ENCODE measurements around the gene TBX4.

TBX4 gene

GRCh38 chr17:61455324-61456060 is 3.3 kb downstream of the TBX4 start:
- no peak for DNase-seq

- no peak for DNase-seq
These were observed 3.9 kb downstream of the TBX4 start for GRCh38 chr17:61456061-61456681.

- DNase-seq = no peak
These were observed 4.5 kb downstream of the TBX4 start for GRCh38 chr17:61456688-61457225.

- DNase-seq = no peak
These were observed 5.2 kb downstream of the TBX4 start for GRCh38 chr17:61457226-61457983.

- DNase-seq = no peak
These were observed 5.8 kb downstream of the TBX4 start for GRCh38 chr17:61458000-61458399.

GRCh38 chr17:61458421-61459141 is 6.4 kb downstream of the TBX4 start:
- no peak for DNase-seq

GRCh38 chr17:61459142-61459809 is 7.1 kb downstream of the TBX4 start:
- DNase-seq = no peak

- DNase-seq = no peak
These were observed 7.9 kb downstream of the TBX4 start for GRCh38 chr17:61459939-61460718.

GRCh38 chr17:61460796-61461585 is 8.8 kb downstream of the TBX4 start:
- no peak for DNase-seq

- DNase-seq = no peak
These were observed 9.4 kb downstream of the TBX4 start for GRCh38 chr17:61461586-61461966.

- no peak for DNase-seq
These were observed 9.9 kb downstream of the TBX4 start for GRCh38 chr17:61461967-61462718.

- no peak for DNase-seq
These were observed 10.6 kb downstream of the TBX4 start for GRCh38 chr17:61462719-61463315.

GRCh38 chr17:61463316-61464129 is 11.3 kb downstream of the TBX4 start:
- DNase-seq = no peak

GRCh38 chr17:61464130-61464842 is 12.1 kb downstream of the TBX4 start:
- no peak for DNase-seq

- no peak for DNase-seq
These were observed 12.6 kb downstream of the TBX4 start for GRCh38 chr17:61464843-61465180.

GRCh38 chr17:61465550-61466237 is 13.5 kb downstream of the TBX4 start:
- no peak for DNase-seq

- no peak for DNase-seq
These were observed 14.0 kb downstream of the TBX4 start for GRCh38 chr17:61466246-61466645.

Data from activated CD4-positive, alpha-beta T cell treated with anti-CD3 and anti-CD28 coated beads, Interleukin-2, Interleukin-6, amounts not matched to agents 100 ng/mL and 50 ng/mL, durations not matched to agents 16 hours and 8 hours (primary cell).